IMR-90 (cell line): Measurements from ENCODE around the gene STEAP3. TPM values are rescaled to one million over a fixed set of nuclear protein-coding genes. Genes with fewer than 3 reads are reported as not detected.

Experiments used
- ATAC-seq: fragments of 200-7000 bp; cut with Tn5 transposase; 2 replicates; pipeline ENCODE4 v1.9.1; 2020; ENCODE audit warnings: low read depth, mild to moderate bottlenecking, moderate library complexity
- BruUV-seq: library from RNA; stranded (reverse); fragments of 400-500 nt; replicated peaks from 2 replicates; lab custom pipeline; 2021; lab: Mats Ljungman, UMichigan
- CTCF ChIA-PET: fragments of 300-600 bp; formaldehyde crosslinking; extraction: SDS; loops from one replicate; lab custom pipeline; 2021; ENCODE audit warnings: antibody characterized with exemption; lab: Yijun Ruan, JAX
- POLR2A ChIA-PET: fragments of 300-600 bp; sonication (Branson Sonifier 250); formaldehyde crosslinking; loops from one replicate; lab custom pipeline; 2022; ENCODE audit warnings: antibody characterized with exemption; ENCODE audit not compliant: unreplicated experiment; lab: Charles Lee
- DNase-seq: peaks from one replicate; pipeline ENCODE4 v3.0.0; 2013
- H2AFZ ChIP-seq: replicated peaks from 2 replicates; pipeline ENCODE3; 2013; ENCODE audit warnings: low read length, mild to moderate bottlenecking; ENCODE audit not compliant: poor library complexity
- H2AK5ac ChIP-seq: 2 replicates; pipeline ENCODE4 v1.6.1; 2013; ENCODE audit warnings: low read depth, low read length, inconsistent platforms
- H2AK9ac ChIP-seq: replicated peaks from 2 replicates; pipeline ENCODE3; 2013; ENCODE audit warnings: mild to moderate bottlenecking, low read depth, low read length, moderate library complexity; ENCODE audit not compliant: poor library complexity
- H2BK120ac ChIP-seq: 2 replicates; pipeline ENCODE4 v1.6.1; 2013; ENCODE audit warnings: low read depth, low read length, inconsistent platforms
- H2BK15ac ChIP-seq: 3 replicates; pipeline ENCODE4 v1.6.1; 2013; ENCODE audit warnings: low read depth, low read length, inconsistent platforms
- H2BK20ac ChIP-seq: 2 replicates; pipeline ENCODE4 v1.6.1; 2013; ENCODE audit warnings: low read depth, mild to moderate bottlenecking, inconsistent platforms, low read length, moderate library complexity
- H2BK5ac ChIP-seq: 2 replicates; pipeline ENCODE4 v1.6.1; 2013; ENCODE audit warnings: mild to moderate bottlenecking, low read depth, low read length, inconsistent platforms; ENCODE audit not compliant: poor library complexity, severe bottlenecking
- H3K14ac ChIP-seq: replicated peaks from 2 replicates; pipeline ENCODE4 v1.6.1; 2013; ENCODE audit warnings: low read depth, low read length, inconsistent platforms
- H3K18ac ChIP-seq: 2 replicates; pipeline ENCODE4 v1.6.1; 2013; ENCODE audit warnings: low read depth, low read length, control low read depth
- H3K23ac ChIP-seq: 2 replicates; pipeline ENCODE4 v1.6.1; 2013; ENCODE audit warnings: low read depth, low read length, inconsistent platforms
- H3K27ac ChIP-seq: 2 replicates; pipeline ENCODE4 v1.5.1; 2013; ENCODE audit warnings: mild to moderate bottlenecking, control low read depth, low read length; ENCODE audit not compliant: insufficient read depth
- H3K27me3 ChIP-seq: 2 replicates; pipeline ENCODE4 v1.6.1; 2013; ENCODE audit warnings: low read length; ENCODE audit not compliant: control insufficient read depth, insufficient read depth
- H3K36me3 ChIP-seq: 2 replicates; pipeline ENCODE4 v1.6.1; 2013; ENCODE audit warnings: low read length, mixed read lengths; ENCODE audit not compliant: control insufficient read depth, insufficient read depth
- H3K4ac ChIP-seq: 2 replicates; pipeline ENCODE4 v1.6.1; 2013; ENCODE audit warnings: low read depth, low read length, inconsistent platforms
- H3K4me1 ChIP-seq: 2 replicates; pipeline ENCODE4 v1.6.1; 2013; ENCODE audit warnings: low read length, mixed read lengths; ENCODE audit not compliant: control insufficient read depth, insufficient read depth
- H3K4me2 ChIP-seq: 2 replicates; pipeline ENCODE4 v1.6.1; 2013; ENCODE audit warnings: low read depth, mild to moderate bottlenecking, control low read depth, low read length, moderate library complexity
- H3K4me3 ChIP-seq: 2 replicates; pipeline ENCODE4 v1.5.1; 2013; ENCODE audit warnings: low read depth, mild to moderate bottlenecking, control low read depth, low read length, moderate library complexity; ENCODE audit not compliant: insufficient read depth
- H3K56ac ChIP-seq: 2 replicates; pipeline ENCODE4 v1.6.1; 2013; ENCODE audit warnings: low read length, inconsistent platforms; ENCODE audit not compliant: insufficient read depth; ENCODE audit errors: extremely low read depth
- H3K79me1 ChIP-seq, 2 experiments: 2 replicates each; pipeline ENCODE4 v1.6.1; 2013; ENCODE audit warnings: low read length in 2 of 2, inconsistent platforms in 1 of 2, low read depth in 1 of 2
- H3K9ac ChIP-seq: 2 replicates; pipeline ENCODE4 v1.6.1; 2013; ENCODE audit warnings: low read depth, low read length, control low read depth
- H3K9me1 ChIP-seq: 2 replicates; pipeline ENCODE4 v1.6.1; 2013; ENCODE audit warnings: low read length, inconsistent platforms; ENCODE audit not compliant: insufficient read depth
- H3K9me3 ChIP-seq: 2 replicates; pipeline ENCODE4 v1.6.1; 2013; ENCODE audit warnings: low read length; ENCODE audit not compliant: control insufficient read depth, insufficient read depth
- H4K20me1 ChIP-seq: 2 replicates; pipeline ENCODE4 v1.6.1; 2013; ENCODE audit warnings: low read length, inconsistent platforms; ENCODE audit not compliant: insufficient read depth
- H4K5ac ChIP-seq: 2 replicates; pipeline ENCODE4 v1.6.1; 2013; ENCODE audit warnings: mild to moderate bottlenecking, low read depth, low read length, control low read depth
- H4K8ac ChIP-seq, 2 experiments: 2 replicates each; pipeline ENCODE4 v1.6.1; 2013; ENCODE audit warnings: low read depth in 2 of 2, low read length in 2 of 2, control low read depth in 1 of 2, inconsistent platforms in 1 of 2
- H4K91ac ChIP-seq: 2 replicates; pipeline ENCODE4 v1.6.1; 2013; ENCODE audit warnings: low read depth, low read length, inconsistent platforms; ENCODE audit not compliant: insufficient read depth
- BHLHE40 ChIP-seq: fragments of 150-350 bp; IDR thresholded peaks from 2 replicates; pipeline ENCODE4 v1.6.1; 2016; ENCODE audit warnings: mild to moderate bottlenecking, low read depth, low read length
- CEBPB ChIP-seq: IDR thresholded peaks from 2 replicates; pipeline ENCODE4 v1.6.1; 2012; ENCODE audit warnings: low read depth, low read length, improper control_type of control experiment
- CHD1 ChIP-seq: IDR thresholded peaks from 2 replicates; pipeline ENCODE4 v1.6.1; 2012; ENCODE audit warnings: low read depth, low read length, improper control_type of control experiment
- CTCF ChIP-seq: conservative IDR thresholded peaks from 2 replicates; pipeline ENCODE4 v1.5.1; 2012; ENCODE audit warnings: mild to moderate bottlenecking, low read depth, low read length, improper control_type of control experiment
- ELK1 ChIP-seq: fragments of 150-350 bp; IDR thresholded peaks from 2 replicates; pipeline ENCODE4 v1.6.1; 2016; ENCODE audit warnings: low read depth, mild to moderate bottlenecking, low read length, moderate library complexity, borderline replicate concordance
- FOS ChIP-seq: fragments of 150-350 bp; IDR thresholded peaks from 2 replicates; pipeline ENCODE4 v1.6.1; 2016; ENCODE audit warnings: low read depth, low read length
- MAFK ChIP-seq: IDR thresholded peaks from 2 replicates; pipeline ENCODE4 v1.6.1; 2012; ENCODE audit warnings: low read depth, low read length, improper control_type of control experiment
- MAZ ChIP-seq: IDR thresholded peaks from 2 replicates; pipeline ENCODE4 v1.6.1; 2012; ENCODE audit warnings: low read depth, mild to moderate bottlenecking, low read length, improper control_type of control experiment, moderate library complexity, borderline replicate concordance
- MXI1 ChIP-seq: IDR thresholded peaks from 2 replicates; pipeline ENCODE4 v1.6.1; 2012; ENCODE audit warnings: low read depth, mild to moderate bottlenecking, low read length, moderate library complexity, borderline replicate concordance
- NFE2L2 ChIP-seq: fragments of 150-350 bp; IDR thresholded peaks from 2 replicates; pipeline ENCODE4 v1.6.1; 2016; ENCODE audit warnings: low read depth, mild to moderate bottlenecking, low read length
- POLR2A ChIP-seq: IDR thresholded peaks from 2 replicates; pipeline ENCODE4 v1.6.1; 2012; ENCODE audit warnings: mild to moderate bottlenecking, low read depth, low read length
- RAD21 ChIP-seq: IDR thresholded peaks from 2 replicates; pipeline ENCODE4 v1.6.1; 2012; ENCODE audit warnings: low read length, improper control_type of control experiment
- RCOR1 ChIP-seq: IDR thresholded peaks from 2 replicates; pipeline ENCODE4 v1.6.1; 2012; ENCODE audit warnings: mild to moderate bottlenecking, low read length, improper control_type of control experiment; ENCODE audit not compliant: insufficient replicate concordance
- RFX5 ChIP-seq: IDR thresholded peaks from 2 replicates; pipeline ENCODE4 v1.8.0; 2012; ENCODE audit warnings: low read depth, mild to moderate bottlenecking, low read length, moderate library complexity
- SMC3 ChIP-seq: fragments of 150-350 bp; IDR thresholded peaks from 2 replicates; pipeline ENCODE4 v1.6.1; 2016; ENCODE audit warnings: low read depth, mild to moderate bottlenecking, antibody characterized with exemption, low read length, moderate library complexity
- USF2 ChIP-seq: fragments of 150-350 bp; IDR thresholded peaks from 2 replicates; pipeline ENCODE4 v1.6.1; 2017; ENCODE audit warnings: mild to moderate bottlenecking, antibody characterized with exemption, low read length, low read depth
- WGBS, 2 experiments: methylation state at CpG; one replicate each; pipeline versions ENCODE4 v1.1.5 to v1.1.7; 2013; ENCODE audit warnings: missing lambda C conversion rate in 2 of 2; ENCODE audit not compliant: insufficient read length in 1 of 2; ENCODE audit errors: extremely low coverage in 2 of 2; 5-methylcytosine and 5-hydroxymethylcytosine counted together
- dilution Hi-C: fragments of 300-500 bp; cut with HindIII; formaldehyde crosslinking; loops from one replicate; pipeline ENCODE4 v1.14.3; 2018; ENCODE audit warnings: low sequenced_read_pairs; ENCODE audit not compliant: unreplicated experiment
- in situ Hi-C: fragments of 300-500 bp; cut with MboI; formaldehyde crosslinking; loops from 3 replicates; pipeline ENCODE4 v1.14.3; 2019; ENCODE audit warnings: low sequenced_read_pairs, inconsistent platforms, mixed read lengths
- intact Hi-C: fragments of 100-400 bp; cut with micrococcal nuclease; formaldehyde crosslinking; loops from 2 replicates; pipeline ENCODE4 v1.10.0; 2022
- polyA plus RNA-seq, 3 experiments: library from polyadenylated mRNA; depleted of rRNA; stranded (reverse); fragments of >200 nt; gene quantifications; 2 replicates each; pipeline ENCODE4 v1.2.3, GENCODE V29; 2012; ENCODE audit warnings: low replicate concordance in 1 of 3
- total RNA-seq: library from RNA; depleted of rRNA; stranded (reverse); fragments of >200 nt; gene quantifications from 2 replicates; pipeline ENCODE4 v1.2.3, GENCODE V29; 2012

Gene STEAP3
- total and polyA plus RNA-seq, 2 of the 4 experiments (the other 2 are of a cell fraction) = 19.4 to 43.9 TPM

GRCh38 chr2:119247844-119248271 is 24.2 kb downstream of the STEAP3 start:
- H3K9me1 ChIP-seq = peaks cover 27% of the 10 kb centered on the region
- dilution Hi-C loops = no loop called here
- peaks cover 22% of the 10 kb centered on the region for H3K4me1 ChIP-seq
- no peak overlapping the region for H3K4me3 ChIP-seq
- H2BK5ac ChIP-seq = peak overlapping the region; percentile 27
- peak overlapping the region; percentile 57; the same call in 1 of the 2 replicates for H2BK120ac ChIP-seq
- ChIA-PET POLR2A (no interaction called here), CTCF (interaction anchor here (1.1 kb wide), 1 partner anchor 15 kb away, joined by 3 read pairs; no protein-coding TSS in a partner anchor)
- no peak overlapping the region for H3K23ac ChIP-seq
- H3K27ac ChIP-seq = no peak overlapping the region
- peaks cover 2% of the 10 kb centered on the region; the same call in 1 of the 2 replicates for H3K9me3 ChIP-seq
- H4K5ac ChIP-seq = no peak overlapping the region; the same call in 1 of the 2 replicates
- H3K9ac ChIP-seq = no peak overlapping the region
- H2BK15ac ChIP-seq = no peak overlapping the region; the same call in 2 of the 3 replicates
- peak overlapping the region; percentile 54 for H4K91ac ChIP-seq
- H3K18ac ChIP-seq = peak overlapping the region; percentile 3; the same call in 1 of the 2 replicates
- H3K79me1 ChIP-seq = peaks cover 0 to 19% of the 10 kb centered on the region in 2 experiments; a peak in 2 of 4 replicates
- H3K14ac ChIP-seq = no peak overlapping the region
- no peak for DNase-seq
- H4K8ac ChIP-seq = peak overlapping the region in 1 of 2 experiments; percentile 59; a peak in 2 of 4 replicates
- no peak overlapping the region for H2BK20ac ChIP-seq
- no peaks in the 10 kb centered on the region for H3K27me3 ChIP-seq
- no peak for ATAC-seq
- H2AFZ ChIP-seq = peak overlapping the region; percentile 82
- H3K56ac ChIP-seq = no peak overlapping the region
- 97% methylated on average over 12 of the region's 29 CpGs; no CpG with 5 or more reads in 1 of the 2 experiments for WGBS, 2 experiments
- TF ChIP-seq RFX5 (no peak), CHD1 (no peak), RCOR1 (no peak), CTCF (no peak), BHLHE40 (no peak), NFE2L2 (no peak), MXI1 (no peak), ELK1 (no peak), MAFK (no peak), MAZ (no peak), POLR2A (no peak), USF2 (no peak), FOS (no peak), SMC3 (no peak), RAD21 (no peak), CEBPB (no peak)
- peaks cover 4% of the 10 kb centered on the region for H3K36me3 ChIP-seq
- H2AK9ac ChIP-seq = peak overlapping the region; percentile 91
- H2AK5ac ChIP-seq = peak overlapping the region; percentile 67; the same call in 1 of the 2 replicates
- H4K20me1 ChIP-seq = peaks cover 5% of the 10 kb centered on the region; the same call in 1 of the 2 replicates
- intact Hi-C loops = no loop called here
- no peak overlapping the region for H3K4me2 ChIP-seq
- no TSS peak for BruUV-seq
- in situ Hi-C loops = loop anchor here (25.0 kb wide), 1 partner anchor 989 kb away; no protein-coding TSS in a partner anchor
- H3K4ac ChIP-seq = peak overlapping the region; percentile 84
